HEK293 (cell line): ENCODE measurements around the gene STRIT1.

Experiments used
- CTCF ChIA-PET: fragments of 350-600 bp; formaldehyde crosslinking; extraction: SDS; loops from one replicate; lab custom pipeline; 2021; ENCODE audit warnings: antibody characterized with exemption; lab: Yijun Ruan, JAX
- POLR2A ChIA-PET: fragments of 300-600 bp; formaldehyde crosslinking; extraction: SDS; loops from one replicate; lab custom pipeline; 2020; ENCODE audit warnings: antibody characterized with exemption, inconsistent platforms; lab: Yijun Ruan, JAX
- H3K27ac ChIP-seq: fragments of 200-500 bp; sonication (Bioruptor generic); 2 replicates; pipeline ENCODE4 v1.5.1; 2014; ENCODE audit warnings: low read depth, low read length, control low read depth, inconsistent platforms; ENCODE audit errors: extremely low read depth
- H3K36me3 ChIP-seq, 2 experiments: fragments of 200-500 bp in 1 of 2; sonication (Bioruptor generic) in 1 of 2; 1 replicate in 1 of 2; 2 replicates in 1 of 2; pipeline ENCODE4 v1.5.1; 2014 to 2017; ENCODE audit warnings: inconsistent platforms in 2 of 2, low read length in 2 of 2; ENCODE audit not compliant: control insufficient read depth in 2 of 2, insufficient read depth in 1 of 2
- H3K4me1 ChIP-seq: fragments of 200-500 bp; sonication (Bioruptor generic); 2 replicates; pipeline ENCODE4 v1.5.1; 2014; ENCODE audit warnings: mild to moderate bottlenecking, low read length, inconsistent platforms; ENCODE audit not compliant: control insufficient read depth, insufficient read depth
- H3K4me3 ChIP-seq: 2 replicates; pipeline ENCODE4 v1.5.1; 2011; ENCODE audit warnings: low read depth, mild to moderate bottlenecking, control low read depth, low read length, moderate library complexity
- H3K9me3 ChIP-seq: fragments of 200-500 bp; sonication (Bioruptor generic); 2 replicates; pipeline ENCODE4 v1.5.1; 2014; ENCODE audit warnings: low read depth, low read length, inconsistent platforms; ENCODE audit not compliant: control insufficient read depth, insufficient read depth
- GLIS1 ChIP-seq: fragments of 450-650 bp; formaldehyde crosslinking; IDR thresholded peaks from 2 replicates; pipeline ENCODE4 v1.5.1; 2016; ENCODE audit warnings: missing biosample characterization, missing genetic modification characterization
- GLIS2 ChIP-seq: fragments of 450-650 bp; formaldehyde crosslinking; IDR thresholded peaks from 2 replicates; pipeline ENCODE4 v1.5.1; 2016; ENCODE audit warnings: missing biosample characterization, missing genetic modification characterization
- KLF1 ChIP-seq: fragments of 450-650 bp; formaldehyde crosslinking; IDR thresholded peaks from 2 replicates; pipeline ENCODE4 v1.5.1; 2016; ENCODE audit warnings: missing biosample characterization, missing genetic modification characterization
- KLF9 ChIP-seq: fragments of 450-650 bp; formaldehyde crosslinking; IDR thresholded peaks from 2 replicates; pipeline ENCODE4 v1.5.1; 2016; ENCODE audit warnings: missing biosample characterization, missing genetic modification characterization, low read depth
- PRDM10 ChIP-seq: fragments of 450-650 bp; formaldehyde crosslinking; IDR thresholded peaks from 2 replicates; pipeline ENCODE4 v1.5.1; 2016; ENCODE audit warnings: missing biosample characterization, missing genetic modification characterization
- TRIM28 ChIP-seq: IDR thresholded peaks from 2 replicates; pipeline ENCODE4 v1.6.1; 2011; ENCODE audit warnings: low read length, control low read depth, borderline replicate concordance
- ZBTB17 ChIP-seq: fragments of 450-650 bp; formaldehyde crosslinking; IDR thresholded peaks from 2 replicates; pipeline ENCODE4 v1.5.1; 2016; ENCODE audit warnings: missing biosample characterization, missing genetic modification characterization
- ZBTB21 ChIP-seq: fragments of 450-650 bp; formaldehyde crosslinking; IDR thresholded peaks from 2 replicates; pipeline ENCODE4 v1.5.1; 2017; ENCODE audit warnings: missing biosample characterization, missing genetic modification characterization
- ZBTB48 ChIP-seq: fragments of 450-650 bp; formaldehyde crosslinking; IDR thresholded peaks from 2 replicates; pipeline ENCODE4 v1.5.1; 2016; ENCODE audit warnings: missing biosample characterization, missing genetic modification characterization
- ZBTB8A ChIP-seq: fragments of 450-650 bp; formaldehyde crosslinking; IDR thresholded peaks from 2 replicates; pipeline ENCODE4 v1.5.1; 2016; ENCODE audit warnings: missing biosample characterization, missing genetic modification characterization
- ZIC2 ChIP-seq: fragments of 450-650 bp; formaldehyde crosslinking; IDR thresholded peaks from 2 replicates; pipeline ENCODE4 v1.5.1; 2016; ENCODE audit warnings: missing biosample characterization, missing genetic modification characterization
- ZNF16 ChIP-seq: fragments of 450-650 bp; formaldehyde crosslinking; IDR thresholded peaks from 2 replicates; pipeline ENCODE4 v1.5.1; 2016; ENCODE audit warnings: low read depth, missing biosample characterization, missing genetic modification characterization
- ZNF174 ChIP-seq: fragments of 450-650 bp; formaldehyde crosslinking; IDR thresholded peaks from 2 replicates; pipeline ENCODE4 v1.5.0; 2017; ENCODE audit warnings: missing biosample characterization, mild to moderate bottlenecking, missing genetic modification characterization
- ZNF211 ChIP-seq: fragments of 450-650 bp; formaldehyde crosslinking; IDR thresholded peaks from 2 replicates; pipeline ENCODE4 v1.5.1; 2016; ENCODE audit warnings: low read depth, missing biosample characterization, missing genetic modification characterization
- ZNF416 ChIP-seq: fragments of 450-650 bp; formaldehyde crosslinking; IDR thresholded peaks from 2 replicates; pipeline ENCODE4 v1.5.1; 2016; ENCODE audit warnings: missing biosample characterization, missing genetic modification characterization
- ZNF449 ChIP-seq: fragments of 450-650 bp; formaldehyde crosslinking; IDR thresholded peaks from 2 replicates; pipeline ENCODE4 v1.5.1; 2017; ENCODE audit warnings: missing biosample characterization, mild to moderate bottlenecking, missing genetic modification characterization, moderate library complexity
- ZNF510 ChIP-seq: fragments of 450-650 bp; formaldehyde crosslinking; IDR thresholded peaks from 2 replicates; pipeline ENCODE4 v1.5.1; 2018; ENCODE audit warnings: mild to moderate bottlenecking, missing genetic modification characterization, missing biosample characterization; ENCODE audit not compliant: insufficient replicate concordance
- ZNF548 ChIP-seq: fragments of 450-650 bp; formaldehyde crosslinking; IDR thresholded peaks from 2 replicates; pipeline ENCODE4 v1.5.1; 2016; ENCODE audit warnings: missing biosample characterization, missing genetic modification characterization
- ZNF580 ChIP-seq: fragments of 450-650 bp; formaldehyde crosslinking; IDR thresholded peaks from 2 replicates; pipeline ENCODE4 v1.5.1; 2016; ENCODE audit warnings: missing biosample characterization, missing genetic modification characterization
- ZNF660 ChIP-seq: fragments of 450-650 bp; IDR thresholded peaks from 2 replicates; pipeline ENCODE4 v1.5.1; 2018; ENCODE audit warnings: missing biosample characterization, mild to moderate bottlenecking, missing genetic modification characterization
- ZNF785 ChIP-seq: fragments of 450-650 bp; formaldehyde crosslinking; IDR thresholded peaks from 2 replicates; pipeline ENCODE4 v1.5.1; 2016; ENCODE audit warnings: missing biosample characterization, missing genetic modification characterization
- ZNF792 ChIP-seq: fragments of 450-650 bp; formaldehyde crosslinking; IDR thresholded peaks from 2 replicates; pipeline ENCODE4 v1.5.1; 2016; ENCODE audit warnings: missing biosample characterization, missing genetic modification characterization
- ZSCAN23 ChIP-seq: fragments of 450-650 bp; formaldehyde crosslinking; IDR thresholded peaks from 2 replicates; pipeline ENCODE4 v1.5.1; 2016; ENCODE audit warnings: missing biosample characterization, missing genetic modification characterization
- ZSCAN30 ChIP-seq: fragments of 450-650 bp; IDR thresholded peaks from 2 replicates; pipeline ENCODE4 v1.5.1; 2018; ENCODE audit warnings: missing biosample characterization, mild to moderate bottlenecking, missing genetic modification characterization, moderate library complexity
- TF ChIP-seq, protein P1 (sequence below): fragments of 450-650 bp; formaldehyde crosslinking; IDR thresholded peaks from 2 replicates; pipeline ENCODE4 v1.5.1; 2017; ENCODE audit warnings: missing biosample characterization, missing genetic modification characterization
- TF ChIP-seq, protein P2 (sequence below): fragments of 450-650 bp; formaldehyde crosslinking; IDR thresholded peaks from 2 replicates; pipeline ENCODE4 v1.5.1; 2016; ENCODE audit warnings: missing biosample characterization, missing genetic modification characterization
- TF ChIP-seq, protein P3 (sequence below): fragments of 450-650 bp; formaldehyde crosslinking; IDR thresholded peaks from 2 replicates; pipeline ENCODE4 v1.5.1; 2016; ENCODE audit warnings: missing biosample characterization, missing genetic modification characterization

STRIT1 gene

GRCh38 chr3:155307183-155307582 lies 13.7 kb upstream of the STRIT1 start:
- no peaks in the 10 kb centered on the region for H3K36me3 ChIP-seq
- TF ChIP-seq GLIS2 (no peak), ZNF785 (tag by site-specific recombination) (no peak), ZSCAN23 (tag by site-specific recombination) (no peak), ZNF416 (no peak), TRIM28 (no peak), KLF9 (tag by site-specific recombination) (no peak), ZBTB8A (no peak), KLF1 (tag by site-specific recombination) (no peak), ZNF580 (tag by site-specific recombination) (no peak), ZNF211 (tag by site-specific recombination) (no peak), PRDM10 (tag by site-specific recombination) (no peak), ZSCAN30 (no peak)
- TF ChIP-seq, protein P1, sequence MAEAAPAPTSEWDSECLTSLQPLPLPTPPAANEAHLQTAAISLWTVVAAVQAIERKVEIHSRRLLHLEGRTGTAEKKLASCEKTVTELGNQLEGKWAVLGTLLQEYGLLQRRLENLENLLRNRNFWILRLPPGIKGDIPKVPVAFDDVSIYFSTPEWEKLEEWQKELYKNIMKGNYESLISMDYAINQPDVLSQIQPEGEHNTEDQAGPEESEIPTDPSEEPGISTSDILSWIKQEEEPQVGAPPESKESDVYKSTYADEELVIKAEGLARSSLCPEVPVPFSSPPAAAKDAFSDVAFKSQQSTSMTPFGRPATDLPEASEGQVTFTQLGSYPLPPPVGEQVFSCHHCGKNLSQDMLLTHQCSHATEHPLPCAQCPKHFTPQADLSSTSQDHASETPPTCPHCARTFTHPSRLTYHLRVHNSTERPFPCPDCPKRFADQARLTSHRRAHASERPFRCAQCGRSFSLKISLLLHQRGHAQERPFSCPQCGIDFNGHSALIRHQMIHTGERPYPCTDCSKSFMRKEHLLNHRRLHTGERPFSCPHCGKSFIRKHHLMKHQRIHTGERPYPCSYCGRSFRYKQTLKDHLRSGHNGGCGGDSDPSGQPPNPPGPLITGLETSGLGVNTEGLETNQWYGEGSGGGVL = no peak
- TF ChIP-seq, protein P2, sequence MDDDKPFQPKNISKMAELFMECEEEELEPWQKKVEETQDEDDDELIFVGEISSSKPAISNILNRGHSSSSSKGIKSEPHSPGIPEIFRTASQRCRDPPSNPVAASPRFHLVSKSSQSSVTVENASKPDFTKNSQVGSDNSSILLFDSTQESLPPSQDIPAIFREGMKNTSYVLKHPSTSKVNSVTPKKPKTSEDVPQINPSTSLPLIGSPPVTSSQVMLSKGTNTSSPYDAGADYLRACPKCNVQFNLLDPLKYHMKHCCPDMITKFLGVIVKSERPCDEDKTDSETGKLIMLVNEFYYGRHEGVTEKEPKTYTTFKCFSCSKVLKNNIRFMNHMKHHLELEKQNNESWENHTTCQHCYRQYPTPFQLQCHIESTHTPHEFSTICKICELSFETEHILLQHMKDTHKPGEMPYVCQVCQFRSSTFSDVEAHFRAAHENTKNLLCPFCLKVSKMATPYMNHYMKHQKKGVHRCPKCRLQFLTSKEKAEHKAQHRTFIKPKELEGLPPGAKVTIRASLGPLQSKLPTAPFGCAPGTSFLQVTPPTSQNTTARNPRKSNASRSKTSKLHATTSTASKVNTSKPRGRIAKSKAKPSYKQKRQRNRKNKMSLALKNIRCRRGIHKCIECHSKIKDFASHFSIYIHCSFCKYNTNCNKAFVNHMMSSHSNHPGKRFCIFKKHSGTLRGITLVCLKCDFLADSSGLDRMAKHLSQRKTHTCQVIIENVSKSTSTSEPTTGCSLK = no peak
- H3K4me1 ChIP-seq = no peaks in the 10 kb centered on the region
- H3K4me3 ChIP-seq = no peak overlapping the region
- ChIA-PET CTCF (no interaction called here), POLR2A (no interaction called here)
- H3K27ac ChIP-seq = no peak overlapping the region
- H3K9me3 ChIP-seq = no peaks in the 10 kb centered on the region

- H3K9me3 ChIP-seq = no peaks in the 10 kb centered on the region
- no peaks in the 10 kb centered on the region for H3K4me1 ChIP-seq
- ChIA-PET POLR2A (no interaction called here), CTCF (no interaction called here)
- no peak overlapping the region for H3K27ac ChIP-seq
- H3K4me3 ChIP-seq = no peak overlapping the region
- H3K36me3 ChIP-seq = no peaks in the 10 kb centered on the region
- TF ChIP-seq ZNF660 (tag by site-specific recombination) = no peak
- TF ChIP-seq TRIM28 = no peak
- TF ChIP-seq ZNF510 (tag by site-specific recombination) = no peak
- no peak for TF ChIP-seq ZBTB17 (tag by site-specific recombination)
- TF ChIP-seq ZNF174 = no peak
- no peak for TF ChIP-seq ZNF16 (tag by site-specific recombination)
- no peak for TF ChIP-seq ZIC2
- TF ChIP-seq GLIS1 (tag by site-specific recombination) = no peak
- TF ChIP-seq ZBTB48 (tag by site-specific recombination) = no peak
- TF ChIP-seq ZBTB21 (tag by site-specific recombination) = no peak
- TF ChIP-seq, protein P3, sequence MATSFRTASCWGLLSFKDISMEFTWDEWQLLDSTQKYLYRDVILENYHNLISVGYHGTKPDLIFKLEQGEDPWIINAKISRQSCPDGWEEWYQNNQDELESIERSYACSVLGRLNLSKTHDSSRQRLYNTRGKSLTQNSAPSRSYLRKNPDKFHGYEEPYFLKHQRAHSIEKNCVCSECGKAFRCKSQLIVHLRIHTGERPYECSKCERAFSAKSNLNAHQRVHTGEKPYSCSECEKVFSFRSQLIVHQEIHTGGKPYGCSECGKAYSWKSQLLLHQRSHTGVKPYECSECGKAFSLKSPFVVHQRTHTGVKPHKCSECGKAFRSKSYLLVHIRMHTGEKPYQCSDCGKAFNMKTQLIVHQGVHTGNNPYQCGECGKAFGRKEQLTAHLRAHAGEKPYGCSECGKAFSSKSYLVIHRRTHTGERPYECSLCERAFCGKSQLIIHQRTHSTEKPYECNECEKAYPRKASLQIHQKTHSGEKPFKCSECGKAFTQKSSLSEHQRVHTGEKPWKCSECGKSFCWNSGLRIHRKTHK (tag by site-specific recombination) = no peak
- TF ChIP-seq ZNF449 (tag by site-specific recombination) = no peak
- no peak for TF ChIP-seq ZNF548 (tag by site-specific recombination)
- TF ChIP-seq ZNF792 (tag by site-specific recombination) = no peak
These were observed 10.9 kb upstream of the STRIT1 start for GRCh38 chr3:155304394-155304793.
